ENCODE data around the gene KCP. TPM values are rescaled to one million over a fixed set of nuclear protein-coding genes. Genes with fewer than 3 reads are reported as not detected.

The KCP gene
- total RNA-seq, 2 experiments from 2014 or later: 0.11 TPM; not detected in 1

DNA sequence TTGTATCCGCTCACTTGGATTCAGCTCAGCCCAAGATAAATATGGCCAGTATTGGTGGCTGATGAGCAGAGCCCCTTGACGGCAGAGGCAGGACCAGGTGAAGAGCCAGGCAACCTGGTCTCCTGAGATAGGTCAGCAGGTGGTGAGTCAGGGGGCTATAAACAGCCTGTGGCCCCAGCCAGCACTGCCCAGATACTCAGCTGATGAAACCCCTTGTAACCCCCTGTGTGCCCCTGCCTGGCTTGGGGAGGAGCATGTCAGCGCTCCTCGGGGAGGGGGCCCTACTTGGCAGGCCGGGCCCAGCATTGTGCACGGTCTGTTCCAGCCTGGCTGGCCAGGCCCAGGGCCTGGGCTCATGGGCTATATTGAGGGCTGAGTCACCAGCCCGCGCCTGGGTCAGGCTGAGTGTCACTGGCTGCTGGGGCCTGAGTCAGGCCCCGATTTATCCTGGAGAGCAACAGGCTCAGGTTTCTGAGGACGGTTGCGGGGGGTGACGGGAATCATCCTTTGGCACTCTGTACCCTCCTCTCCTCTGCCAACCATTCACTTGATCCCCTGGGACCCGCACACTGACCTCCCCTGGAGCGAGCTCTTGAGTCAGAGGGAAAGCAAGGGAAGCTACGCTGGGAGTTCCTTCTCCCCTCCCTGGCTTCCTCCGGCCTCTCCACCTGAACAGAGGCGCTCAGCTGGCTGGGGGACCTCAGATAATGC lies 83.1 kb downstream of the KCP start:
- peaks cover 0 to 22% of the 10 kb centered on the region in 2 experiments for H3K9me3 ChIP-seq (ENCODE audit: control insufficient read depth in 1 of 2, insufficient read depth in 1 of 2, low read length in 2 of 2)
- Mint-ChIP-seq H3K9me3 (no peaks in the 10 kb centered on the region), H3K4me1 (ENCODE audit: low read depth) (peaks cover 13% of the 10 kb centered on the region), H3K36me3 (ENCODE audit: low read depth) (no peaks in the 10 kb centered on the region), H3K4me3 (no peak overlapping the region), H3K27ac (no peak overlapping the region), H3K27me3 (peaks cover 65% of the 10 kb centered on the region)
- intact Hi-C loops (cut with DNase I, micrococcal nuclease): no loop called here
- ATAC-seq (ENCODE audit: poor library complexity): no peak
- H3K27ac ChIP-seq (ENCODE audit: low read depth in 1 of 2, low read length in 2 of 2): no peak overlapping the region
- CTCF ChIA-PET: no interaction called here
- no peaks in the 10 kb centered on the region for H3K36me3 ChIP-seq (ENCODE audit: insufficient read depth, low read length)
- DNase-seq: no peak
- H3K27me3 ChIP-seq (ENCODE audit: control insufficient read depth in 1 of 2, insufficient read depth in 2 of 2, low read length in 2 of 2): peaks cover 41 to 50% of the 10 kb centered on the region in 2 experiments
- no peak overlapping the region for H3K4me3 ChIP-seq (ENCODE audit: low read length)
- POLR2A ChIA-PET: no interaction called here
- peaks cover 26% of the 10 kb centered on the region for H3K4me1 ChIP-seq (ENCODE audit: insufficient read depth, low read length)
- TF ChIP-seq, protein P1, sequence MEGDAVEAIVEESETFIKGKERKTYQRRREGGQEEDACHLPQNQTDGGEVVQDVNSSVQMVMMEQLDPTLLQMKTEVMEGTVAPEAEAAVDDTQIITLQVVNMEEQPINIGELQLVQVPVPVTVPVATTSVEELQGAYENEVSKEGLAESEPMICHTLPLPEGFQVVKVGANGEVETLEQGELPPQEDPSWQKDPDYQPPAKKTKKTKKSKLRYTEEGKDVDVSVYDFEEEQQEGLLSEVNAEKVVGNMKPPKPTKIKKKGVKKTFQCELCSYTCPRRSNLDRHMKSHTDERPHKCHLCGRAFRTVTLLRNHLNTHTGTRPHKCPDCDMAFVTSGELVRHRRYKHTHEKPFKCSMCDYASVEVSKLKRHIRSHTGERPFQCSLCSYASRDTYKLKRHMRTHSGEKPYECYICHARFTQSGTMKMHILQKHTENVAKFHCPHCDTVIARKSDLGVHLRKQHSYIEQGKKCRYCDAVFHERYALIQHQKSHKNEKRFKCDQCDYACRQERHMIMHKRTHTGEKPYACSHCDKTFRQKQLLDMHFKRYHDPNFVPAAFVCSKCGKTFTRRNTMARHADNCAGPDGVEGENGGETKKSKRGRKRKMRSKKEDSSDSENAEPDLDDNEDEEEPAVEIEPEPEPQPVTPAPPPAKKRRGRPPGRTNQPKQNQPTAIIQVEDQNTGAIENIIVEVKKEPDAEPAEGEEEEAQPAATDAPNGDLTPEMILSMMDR (IDR thresholded peaks at IDR 0.05): no peak

DNA sequence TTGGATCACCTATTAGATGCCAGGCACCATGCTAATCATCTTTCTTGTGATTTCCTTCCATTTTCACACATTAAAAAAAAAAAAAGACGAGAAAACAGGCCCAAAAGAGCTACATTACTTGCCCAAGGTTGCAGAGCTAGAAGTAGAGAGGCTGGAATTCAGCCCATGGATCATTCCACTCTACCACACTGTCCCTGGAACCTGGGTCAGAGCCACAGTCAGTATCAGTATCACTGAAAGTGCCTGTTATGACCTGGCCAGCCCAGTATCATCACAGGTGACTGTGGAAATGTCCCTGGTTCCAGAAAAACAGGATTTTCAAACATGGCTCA lies 83.6 kb downstream of the KCP start:
- Histone ChIP-seq H3K4me1 (ENCODE audit: insufficient read depth, low read length) (peaks cover 25% of the 10 kb centered on the region), H3K27me3 (ENCODE audit: control insufficient read depth in 1 of 2, insufficient read depth in 2 of 2, low read length in 2 of 2) (peaks cover 37 to 48% of the 10 kb centered on the region in 2 experiments), H3K9me3 (ENCODE audit: control insufficient read depth in 1 of 2, insufficient read depth in 1 of 2, low read length in 2 of 2) (peaks cover 0 to 22% of the 10 kb centered on the region in 2 experiments), H3K4me3 (ENCODE audit: low read length) (no peak overlapping the region), H3K36me3 (ENCODE audit: insufficient read depth, low read length) (no peaks in the 10 kb centered on the region), H3K27ac (ENCODE audit: low read depth in 1 of 2, low read length in 2 of 2) (no peak overlapping the region)
- no peak overlapping the region for H3K27ac Mint-ChIP-seq
- H3K27me3 Mint-ChIP-seq: peaks cover 65% of the 10 kb centered on the region
- ATAC-seq (ENCODE audit: poor library complexity): no peak
- H3K4me3 Mint-ChIP-seq: no peak overlapping the region
- no peaks in the 10 kb centered on the region for H3K36me3 Mint-ChIP-seq (ENCODE audit: low read depth)
- TF ChIP-seq, protein P1 (IDR thresholded peaks at IDR 0.05): no peak
- intact Hi-C loops (cut with DNase I, micrococcal nuclease): no loop called here
- no peaks in the 10 kb centered on the region for H3K9me3 Mint-ChIP-seq
- DNase-seq: no peak
- ChIA-PET CTCF (no interaction called here), POLR2A (no interaction called here)
- peaks cover 13% of the 10 kb centered on the region for H3K4me1 Mint-ChIP-seq (ENCODE audit: low read depth)

Other genes with a start within 250 kb of the KCP start
- gene GARIN1A, start 238.4 kb downstream of the KCP start, total RNA-seq: under 1 TPM; 0.71 to 0.73 TPM
- 10 to 100 TPM; 28.4 to 29.9 TPM for gene CALU, start 171.3 kb downstream of the KCP start, total RNA-seq
- not detected for gene OPN1SW, start 134.9 kb downstream of the KCP start, total RNA-seq
- 1 to 10 TPM; 4.5 to 4.9 TPM for gene CCDC136, start 118.7 kb downstream of the KCP start, total RNA-seq
- gene FLNC, start 80.3 kb downstream of the KCP start, total RNA-seq: under 1 TPM; 0.06 to 0.08 TPM
- gene ATP6V1F, start 47.9 kb downstream of the KCP start, total RNA-seq: 10 to 100 TPM; 49.6 to 54.3 TPM
- gene IRF5, start 27.2 kb upstream of the KCP start, total RNA-seq: 1 to 10 TPM; 1.7 to 1.8 TPM
- 10 to 100 TPM; 17.1 to 18.7 TPM for gene TNPO3, start 144.4 kb upstream of the KCP start, total RNA-seq
- 1 to 10 TPM; 3.6 to 4.1 TPM for gene TSPAN33, start 234.0 kb upstream of the KCP start, total RNA-seq

Measured in CD4-positive, alpha-beta T cell (primary cell).